Measurements from ENCODE around the gene HOOK2. TPM values are rescaled to one million over a fixed set of nuclear protein-coding genes. Genes with fewer than 3 reads are reported as not detected.
A peak's percentile ranks its signal among the peaks of the same experiment; 100 is the strongest.

The HOOK2 gene
- total and polyA plus RNA-seq, 9 of the 15 experiments (the other 6 are each of a cell fraction or from before 2014, with no cell fraction given): 1.3 to 17.2 (median 9.9) TPM

DNA sequence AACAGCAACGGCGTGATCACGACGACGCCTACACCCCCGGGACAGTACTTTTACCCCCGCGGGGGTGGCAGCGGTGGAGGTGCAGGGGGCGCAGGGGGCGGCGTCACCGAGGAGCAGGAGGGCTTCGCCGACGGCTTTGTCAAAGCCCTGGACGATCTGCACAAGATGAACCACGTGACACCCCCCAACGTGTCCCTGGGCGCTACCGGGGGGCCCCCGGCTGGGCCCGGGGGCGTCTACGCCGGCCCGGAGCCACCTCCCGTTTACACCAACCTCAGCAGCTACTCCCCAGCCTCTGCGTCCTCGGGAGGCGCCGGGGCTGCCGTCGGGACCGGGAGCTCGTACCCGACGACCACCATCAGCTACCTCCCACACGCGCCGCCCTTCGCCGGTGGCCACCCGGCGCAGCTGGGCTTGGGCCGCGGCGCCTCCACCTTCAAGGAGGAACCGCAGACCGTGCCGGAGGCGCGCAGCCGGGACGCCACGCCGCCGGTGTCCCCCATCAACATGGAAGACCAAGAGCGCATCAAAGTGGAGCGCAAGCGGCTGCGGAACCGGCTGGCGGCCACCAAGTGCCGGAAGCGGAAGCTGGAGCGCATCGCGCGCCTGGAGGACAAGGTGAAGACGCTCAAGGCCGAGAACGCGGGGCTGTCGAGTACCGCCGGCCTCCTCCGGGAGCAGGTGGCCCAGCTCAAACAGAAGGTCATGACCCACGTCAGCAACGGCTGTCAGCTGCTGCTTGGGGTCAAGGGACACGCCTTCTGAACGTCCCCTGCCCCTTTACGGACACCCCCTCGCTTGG is 16.9 kb upstream of the HOOK2 start (continued):
- TF ChIP-seq, protein P1, sequence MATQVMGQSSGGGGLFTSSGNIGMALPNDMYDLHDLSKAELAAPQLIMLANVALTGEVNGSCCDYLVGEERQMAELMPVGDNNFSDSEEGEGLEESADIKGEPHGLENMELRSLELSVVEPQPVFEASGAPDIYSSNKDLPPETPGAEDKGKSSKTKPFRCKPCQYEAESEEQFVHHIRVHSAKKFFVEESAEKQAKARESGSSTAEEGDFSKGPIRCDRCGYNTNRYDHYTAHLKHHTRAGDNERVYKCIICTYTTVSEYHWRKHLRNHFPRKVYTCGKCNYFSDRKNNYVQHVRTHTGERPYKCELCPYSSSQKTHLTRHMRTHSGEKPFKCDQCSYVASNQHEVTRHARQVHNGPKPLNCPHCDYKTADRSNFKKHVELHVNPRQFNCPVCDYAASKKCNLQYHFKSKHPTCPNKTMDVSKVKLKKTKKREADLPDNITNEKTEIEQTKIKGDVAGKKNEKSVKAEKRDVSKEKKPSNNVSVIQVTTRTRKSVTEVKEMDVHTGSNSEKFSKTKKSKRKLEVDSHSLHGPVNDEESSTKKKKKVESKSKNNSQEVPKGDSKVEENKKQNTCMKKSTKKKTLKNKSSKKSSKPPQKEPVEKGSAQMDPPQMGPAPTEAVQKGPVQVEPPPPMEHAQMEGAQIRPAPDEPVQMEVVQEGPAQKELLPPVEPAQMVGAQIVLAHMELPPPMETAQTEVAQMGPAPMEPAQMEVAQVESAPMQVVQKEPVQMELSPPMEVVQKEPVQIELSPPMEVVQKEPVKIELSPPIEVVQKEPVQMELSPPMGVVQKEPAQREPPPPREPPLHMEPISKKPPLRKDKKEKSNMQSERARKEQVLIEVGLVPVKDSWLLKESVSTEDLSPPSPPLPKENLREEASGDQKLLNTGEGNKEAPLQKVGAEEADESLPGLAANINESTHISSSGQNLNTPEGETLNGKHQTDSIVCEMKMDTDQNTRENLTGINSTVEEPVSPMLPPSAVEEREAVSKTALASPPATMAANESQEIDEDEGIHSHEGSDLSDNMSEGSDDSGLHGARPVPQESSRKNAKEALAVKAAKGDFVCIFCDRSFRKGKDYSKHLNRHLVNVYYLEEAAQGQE (IDR thresholded peaks at IDR 0.05; ENCODE audit: borderline replicate concordance): 0 out of 2 replicates have a peak, but pooled peaks have one; percentile 16
- TF ChIP-seq, protein P1 (CRISPR knock-in tag; IDR thresholded peaks at IDR 0.05; ENCODE audit: low read depth): no peak
- TF ChIP-seq, protein P2, sequence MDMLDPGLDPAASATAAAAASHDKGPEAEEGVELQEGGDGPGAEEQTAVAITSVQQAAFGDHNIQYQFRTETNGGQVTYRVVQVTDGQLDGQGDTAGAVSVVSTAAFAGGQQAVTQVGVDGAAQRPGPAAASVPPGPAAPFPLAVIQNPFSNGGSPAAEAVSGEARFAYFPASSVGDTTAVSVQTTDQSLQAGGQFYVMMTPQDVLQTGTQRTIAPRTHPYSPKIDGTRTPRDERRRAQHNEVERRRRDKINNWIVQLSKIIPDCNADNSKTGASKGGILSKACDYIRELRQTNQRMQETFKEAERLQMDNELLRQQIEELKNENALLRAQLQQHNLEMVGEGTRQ (CRISPR knock-in tag; IDR thresholded peaks at IDR 0.05): peak; percentile 69; the same call in 1 of the 2 replicates
- TF ChIP-seq ZFP30 (CRISPR knock-in tag; IDR thresholded peaks at IDR 0.05; ENCODE audit: borderline replicate concordance) (no peak), BRD4 (IDR thresholded peaks at IDR 0.05) (no peak), MED1 (CRISPR knock-in tag; IDR thresholded peaks at IDR 0.05; ENCODE audit: borderline replicate concordance) (no peak), TCF3 (CRISPR knock-in tag; IDR thresholded peaks at IDR 0.05) (peak; percentile 36)
- TF ChIP-seq, protein P3, sequence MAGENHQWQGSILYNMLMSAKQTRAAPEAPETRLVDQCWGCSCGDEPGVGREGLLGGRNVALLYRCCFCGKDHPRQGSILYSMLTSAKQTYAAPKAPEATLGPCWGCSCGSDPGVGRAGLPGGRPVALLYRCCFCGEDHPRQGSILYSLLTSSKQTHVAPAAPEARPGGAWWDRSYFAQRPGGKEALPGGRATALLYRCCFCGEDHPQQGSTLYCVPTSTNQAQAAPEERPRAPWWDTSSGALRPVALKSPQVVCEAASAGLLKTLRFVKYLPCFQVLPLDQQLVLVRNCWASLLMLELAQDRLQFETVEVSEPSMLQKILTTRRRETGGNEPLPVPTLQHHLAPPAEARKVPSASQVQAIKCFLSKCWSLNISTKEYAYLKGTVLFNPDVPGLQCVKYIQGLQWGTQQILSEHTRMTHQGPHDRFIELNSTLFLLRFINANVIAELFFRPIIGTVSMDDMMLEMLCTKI (IDR thresholded peaks at IDR 0.05; ENCODE audit: partially characterized antibody): no peak
- TF ChIP-seq, protein P4, sequence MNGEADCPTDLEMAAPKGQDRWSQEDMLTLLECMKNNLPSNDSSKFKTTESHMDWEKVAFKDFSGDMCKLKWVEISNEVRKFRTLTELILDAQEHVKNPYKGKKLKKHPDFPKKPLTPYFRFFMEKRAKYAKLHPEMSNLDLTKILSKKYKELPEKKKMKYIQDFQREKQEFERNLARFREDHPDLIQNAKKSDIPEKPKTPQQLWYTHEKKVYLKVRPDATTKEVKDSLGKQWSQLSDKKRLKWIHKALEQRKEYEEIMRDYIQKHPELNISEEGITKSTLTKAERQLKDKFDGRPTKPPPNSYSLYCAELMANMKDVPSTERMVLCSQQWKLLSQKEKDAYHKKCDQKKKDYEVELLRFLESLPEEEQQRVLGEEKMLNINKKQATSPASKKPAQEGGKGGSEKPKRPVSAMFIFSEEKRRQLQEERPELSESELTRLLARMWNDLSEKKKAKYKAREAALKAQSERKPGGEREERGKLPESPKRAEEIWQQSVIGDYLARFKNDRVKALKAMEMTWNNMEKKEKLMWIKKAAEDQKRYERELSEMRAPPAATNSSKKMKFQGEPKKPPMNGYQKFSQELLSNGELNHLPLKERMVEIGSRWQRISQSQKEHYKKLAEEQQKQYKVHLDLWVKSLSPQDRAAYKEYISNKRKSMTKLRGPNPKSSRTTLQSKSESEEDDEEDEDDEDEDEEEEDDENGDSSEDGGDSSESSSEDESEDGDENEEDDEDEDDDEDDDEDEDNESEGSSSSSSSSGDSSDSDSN (IDR thresholded peaks at IDR 0.05; ENCODE audit: borderline replicate concordance in 1 of 2, low read depth in 2 of 2, low read length in 2 of 2): peak; percentile 31 to 90; a peak in 2 of 4 replicates
- TF ChIP-seq, protein P5, sequence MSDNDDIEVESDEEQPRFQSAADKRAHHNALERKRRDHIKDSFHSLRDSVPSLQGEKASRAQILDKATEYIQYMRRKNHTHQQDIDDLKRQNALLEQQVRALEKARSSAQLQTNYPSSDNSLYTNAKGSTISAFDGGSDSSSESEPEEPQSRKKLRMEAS (CRISPR knock-in tag; IDR thresholded peaks at IDR 0.05): peak; percentile 91
- TF ChIP-seq, protein P6, sequence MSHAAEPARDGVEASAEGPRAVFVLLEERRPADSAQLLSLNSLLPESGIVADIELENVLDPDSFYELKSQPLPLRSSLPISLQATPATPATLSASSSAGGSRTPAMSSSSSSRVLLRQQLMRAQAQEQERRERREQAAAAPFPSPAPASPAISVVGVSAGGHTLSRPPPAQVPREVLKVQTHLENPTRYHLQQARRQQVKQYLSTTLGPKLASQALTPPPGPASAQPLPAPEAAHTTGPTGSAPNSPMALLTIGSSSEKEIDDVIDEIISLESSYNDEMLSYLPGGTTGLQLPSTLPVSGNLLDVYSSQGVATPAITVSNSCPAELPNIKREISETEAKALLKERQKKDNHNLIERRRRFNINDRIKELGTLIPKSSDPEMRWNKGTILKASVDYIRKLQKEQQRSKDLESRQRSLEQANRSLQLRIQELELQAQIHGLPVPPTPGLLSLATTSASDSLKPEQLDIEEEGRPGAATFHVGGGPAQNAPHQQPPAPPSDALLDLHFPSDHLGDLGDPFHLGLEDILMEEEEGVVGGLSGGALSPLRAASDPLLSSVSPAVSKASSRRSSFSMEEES (CRISPR knock-in tag; IDR thresholded peaks at IDR 0.05): peak; percentile 92
